Epithelial cell of esophagus (primary cell): ENCODE measurements around the gene GRAP2.
"Not testable (repeated sequence)": the region's sequence is repeated elsewhere in the genome, so short reads cannot be mapped to it uniquely, and the experiment has no call there.

Source experiments
- DNase-seq: peaks from one replicate; pipeline ENCODE4 v3.0.0; 2010; ENCODE audit warnings: low read depth
- H3K4me3 ChIP-seq: 2 replicates; pipeline ENCODE4 v1.5.1; 2011; ENCODE audit warnings: mild to moderate bottlenecking, low read length, control low read depth
- CTCF ChIP-seq: IDR thresholded peaks from 2 replicates; pipeline ENCODE4 v1.5.1; 2011; ENCODE audit warnings: low read depth, mild to moderate bottlenecking, low read length, control low read depth, inconsistent platforms; ENCODE audit not compliant: insufficient read depth; ENCODE audit errors: missing control alignments

The GRAP2 gene

GRCh38 chr22:39871008-39871798 lies 29.7 kb upstream of the GRAP2 start:
- H3K4me3 ChIP-seq = no peak overlapping the region
- DNase-seq = no peak
- no peak for TF ChIP-seq CTCF

- no peak for DNase-seq
- H3K4me3 ChIP-seq = no peak overlapping the region
- no peak for TF ChIP-seq CTCF
Measured at GRCh38 chr22:39872548-39872947, 28.3 kb upstream of the GRAP2 start.

GRCh38 chr22:39873965-39874364 lies 26.9 kb upstream of the GRAP2 start:
- TF ChIP-seq CTCF = no peak

GRCh38 chr22:39875176-39875885 lies 25.6 kb upstream of the GRAP2 start:
- H3K4me3 ChIP-seq, DNase-seq: not testable (repeated sequence)

More at GRCh38 chr22:39873965-39874364, 26.9 kb upstream of the GRAP2 start:
- DNase-seq = peak; percentile 5
- no peak overlapping the region for H3K4me3 ChIP-seq

- no peak for DNase-seq
- H3K4me3 ChIP-seq = no peak overlapping the region
- TF ChIP-seq CTCF = no peak
Measured at GRCh38 chr22:39877079-39877845, 23.6 kb upstream of the GRAP2 start.

- DNase-seq = no peak
- no peak overlapping the region for H3K4me3 ChIP-seq
- no peak for TF ChIP-seq CTCF
Measured at GRCh38 chr22:39880722-39881121, 20.2 kb upstream of the GRAP2 start.

- TF ChIP-seq CTCF = no peak
- H3K4me3 ChIP-seq = no peak overlapping the region
- DNase-seq = no peak
Measured at GRCh38 chr22:39883057-39883456, 17.8 kb upstream of the GRAP2 start.

- DNase-seq = not testable (repeated sequence)
Measured at GRCh38 chr22:39889924-39890323, 11.0 kb upstream of the GRAP2 start.

More at GRCh38 chr22:39889924-39890323, 11.0 kb upstream of the GRAP2 start:
- not testable (repeated sequence) for H3K4me3 ChIP-seq
